VCaP (cell line): Measurements from ENCODE around the gene WWC2.
"Not testable (repeated sequence)": the region's sequence is repeated elsewhere in the genome, so short reads cannot be mapped to it uniquely, and the experiment has no call there.

Source experiments
- H3K27ac ChIP-seq: fragments of 450-650 bp; 2 replicates; pipeline ENCODE4 v1.5.1; 2017
- TF ChIP-seq, protein P1 (sequence below): fragments of 450-650 bp; conservative IDR thresholded peaks from 2 replicates; pipeline ENCODE4 v1.5.1; 2017; ENCODE audit warnings: mild to moderate bottlenecking, moderate library complexity

WWC2 gene

DNA sequence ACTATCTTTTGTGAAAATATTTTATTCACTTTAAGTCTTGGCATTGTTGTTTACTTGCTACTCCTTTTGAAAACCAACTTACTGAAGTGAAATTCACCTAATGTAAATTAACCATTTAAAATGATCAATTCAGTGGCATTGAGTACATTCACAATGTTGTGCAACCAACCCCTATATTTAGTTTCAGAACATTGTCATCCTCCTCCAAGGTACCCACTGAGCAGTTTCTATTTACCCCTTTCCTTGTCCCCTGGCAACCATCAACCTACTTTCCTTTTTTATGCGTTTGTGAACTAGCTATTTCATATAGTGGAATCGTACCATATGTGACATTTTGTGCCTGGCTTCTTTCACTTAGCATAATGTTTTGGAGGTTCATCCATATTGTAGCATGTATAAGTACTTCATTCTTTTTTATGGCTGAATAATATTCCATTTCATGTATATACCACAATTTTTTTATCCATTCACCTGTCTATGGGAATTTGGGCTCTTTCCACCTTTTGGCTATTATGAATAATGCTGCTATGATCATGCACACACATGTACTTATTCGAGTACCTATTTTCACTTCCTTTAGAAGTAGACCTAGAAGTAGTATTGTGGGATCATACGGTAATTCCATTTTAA lies 85.0 kb downstream of the WWC2 start:
- H3K27ac ChIP-seq, result no peak overlapping the region
- TF ChIP-seq, protein P1, sequence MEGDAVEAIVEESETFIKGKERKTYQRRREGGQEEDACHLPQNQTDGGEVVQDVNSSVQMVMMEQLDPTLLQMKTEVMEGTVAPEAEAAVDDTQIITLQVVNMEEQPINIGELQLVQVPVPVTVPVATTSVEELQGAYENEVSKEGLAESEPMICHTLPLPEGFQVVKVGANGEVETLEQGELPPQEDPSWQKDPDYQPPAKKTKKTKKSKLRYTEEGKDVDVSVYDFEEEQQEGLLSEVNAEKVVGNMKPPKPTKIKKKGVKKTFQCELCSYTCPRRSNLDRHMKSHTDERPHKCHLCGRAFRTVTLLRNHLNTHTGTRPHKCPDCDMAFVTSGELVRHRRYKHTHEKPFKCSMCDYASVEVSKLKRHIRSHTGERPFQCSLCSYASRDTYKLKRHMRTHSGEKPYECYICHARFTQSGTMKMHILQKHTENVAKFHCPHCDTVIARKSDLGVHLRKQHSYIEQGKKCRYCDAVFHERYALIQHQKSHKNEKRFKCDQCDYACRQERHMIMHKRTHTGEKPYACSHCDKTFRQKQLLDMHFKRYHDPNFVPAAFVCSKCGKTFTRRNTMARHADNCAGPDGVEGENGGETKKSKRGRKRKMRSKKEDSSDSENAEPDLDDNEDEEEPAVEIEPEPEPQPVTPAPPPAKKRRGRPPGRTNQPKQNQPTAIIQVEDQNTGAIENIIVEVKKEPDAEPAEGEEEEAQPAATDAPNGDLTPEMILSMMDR, result no peak

DNA sequence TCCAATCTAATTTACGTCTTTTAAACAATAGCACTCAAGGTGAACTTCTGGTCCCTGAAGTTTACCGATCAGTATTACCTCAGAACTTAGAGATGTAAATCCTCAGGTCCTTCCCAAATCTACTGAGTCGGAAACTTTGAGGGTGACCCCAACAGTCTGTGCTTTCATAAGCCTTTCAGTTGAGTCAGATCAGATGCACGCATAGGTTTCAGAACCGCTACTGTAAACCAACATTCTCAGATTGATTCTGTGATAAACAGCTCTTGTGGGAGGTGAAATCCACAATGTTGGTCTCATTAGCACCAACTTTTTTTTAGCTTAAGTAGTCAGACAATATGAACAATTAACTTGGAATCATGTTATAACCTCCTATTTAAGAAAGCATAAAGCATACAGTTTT lies 86.0 kb downstream of the WWC2 start:
- TF ChIP-seq, protein P1, result no peak
- no peak overlapping the region for H3K27ac ChIP-seq

DNA sequence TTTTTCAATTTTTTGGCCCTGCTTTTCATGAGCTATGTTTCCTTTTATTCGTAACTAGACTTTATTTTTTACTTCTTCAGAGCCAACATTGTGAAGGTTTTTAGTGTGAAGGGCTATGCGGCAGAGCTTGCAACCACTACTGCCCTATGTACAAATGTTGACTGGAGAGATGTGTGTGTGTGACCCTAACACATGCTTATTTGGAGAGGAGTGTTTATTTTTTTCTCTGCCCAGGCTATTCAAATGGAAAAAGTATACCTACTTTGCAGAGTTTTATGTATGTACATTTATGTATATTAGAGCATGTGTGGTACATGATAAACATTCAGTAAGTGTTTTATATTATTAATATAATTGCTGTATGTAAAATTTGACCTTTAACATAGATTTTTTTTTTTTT lies 86.5 kb downstream of the WWC2 start:
- H3K27ac ChIP-seq, result no peak overlapping the region
- TF ChIP-seq, protein P1, result no peak

DNA sequence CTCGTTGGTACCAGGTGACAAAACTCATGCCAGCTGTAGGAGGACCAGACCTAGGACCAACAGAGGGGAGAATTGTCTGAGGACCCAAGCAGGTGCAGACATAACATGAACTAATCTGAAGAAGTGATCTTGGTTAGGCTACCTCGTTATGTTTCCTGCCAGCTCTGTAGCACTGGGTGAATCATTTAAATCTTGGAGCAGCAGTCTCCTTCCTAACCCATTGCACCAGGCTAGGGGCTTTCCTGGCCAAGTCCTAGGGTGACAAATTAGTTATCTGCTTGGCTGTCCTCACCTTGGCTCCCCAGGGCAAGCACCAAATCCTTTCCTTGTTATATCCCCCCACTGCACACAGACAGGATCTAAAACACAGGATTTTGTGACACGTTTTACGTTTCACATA lies 87.8 kb downstream of the WWC2 start:
- TF ChIP-seq, protein P1, result no peak
- no peak overlapping the region for H3K27ac ChIP-seq

DNA sequence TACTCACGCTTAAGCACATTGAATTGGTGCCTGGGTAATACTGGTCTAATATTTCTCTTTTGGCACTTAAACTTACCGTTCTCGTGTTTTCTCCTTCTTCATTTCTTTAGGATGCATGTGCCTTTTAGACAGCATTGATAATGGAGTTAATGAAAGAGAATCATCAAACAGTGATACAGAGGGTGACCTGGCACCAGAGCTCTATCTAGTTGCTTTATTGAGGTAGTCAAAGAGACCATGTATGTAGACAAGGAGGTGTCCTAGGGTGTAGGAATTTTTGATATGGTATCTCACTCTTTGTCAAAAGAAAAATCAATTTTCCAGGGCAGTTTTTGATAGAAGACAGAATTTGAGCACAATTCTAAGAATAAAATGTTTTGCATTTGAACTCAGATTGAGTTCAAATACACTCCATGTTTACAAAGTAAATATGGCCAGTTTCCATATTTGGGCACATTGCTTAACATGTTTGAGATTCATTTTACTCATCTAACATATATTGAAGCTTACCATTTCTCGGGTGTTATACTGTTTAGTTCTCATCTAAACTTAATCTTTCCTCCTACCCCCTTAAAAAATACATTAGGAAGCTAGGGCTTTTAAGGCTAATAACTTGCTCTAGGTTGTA lies 92.0 kb downstream of the WWC2 start:
- TF ChIP-seq, protein P1, result no peak
- H3K27ac ChIP-seq, result no peak overlapping the region

DNA sequence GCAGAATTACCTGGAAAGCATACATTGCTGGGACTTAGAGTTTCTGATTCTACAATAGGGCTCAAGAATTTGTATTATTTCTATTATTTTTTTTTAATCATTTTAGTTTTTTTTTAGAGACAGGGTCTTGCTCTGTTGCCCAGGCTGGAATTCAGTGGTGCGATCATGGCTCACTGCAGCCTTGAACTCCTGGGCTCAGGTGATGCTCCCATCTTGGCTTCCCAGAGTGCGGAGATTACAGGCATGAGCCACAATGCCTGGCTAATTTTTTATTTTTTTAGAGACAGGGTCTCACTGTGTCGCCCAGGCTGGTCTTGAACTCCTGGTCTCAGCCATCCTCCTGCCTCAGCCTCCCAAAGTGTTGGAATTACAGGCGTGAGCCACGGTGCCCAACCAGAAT lies 92.6 kb downstream of the WWC2 start:
- H3K27ac ChIP-seq, result no peak overlapping the region
- TF ChIP-seq, protein P1, result no peak

DNA sequence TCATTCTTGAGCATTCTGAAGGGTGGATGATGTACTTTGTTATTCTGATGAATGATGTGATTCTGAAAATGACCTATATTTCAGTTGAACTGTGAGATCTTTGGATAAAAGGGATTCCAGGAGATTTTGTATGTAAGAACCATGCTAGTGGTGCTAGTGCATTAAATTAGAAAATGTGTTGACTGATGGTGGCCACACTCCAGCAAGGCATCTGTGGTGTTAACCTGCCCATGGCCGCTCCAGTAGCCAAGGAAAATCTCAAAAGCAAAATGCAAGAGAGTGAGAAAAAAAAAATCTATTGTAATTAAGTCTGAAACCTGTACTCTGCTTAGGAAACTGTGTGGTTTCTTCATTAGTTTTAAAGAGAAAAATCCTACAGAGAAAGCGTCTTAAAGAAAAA lies 93.5 kb downstream of the WWC2 start:
- TF ChIP-seq, protein P1, result no peak
- no peak overlapping the region for H3K27ac ChIP-seq

DNA sequence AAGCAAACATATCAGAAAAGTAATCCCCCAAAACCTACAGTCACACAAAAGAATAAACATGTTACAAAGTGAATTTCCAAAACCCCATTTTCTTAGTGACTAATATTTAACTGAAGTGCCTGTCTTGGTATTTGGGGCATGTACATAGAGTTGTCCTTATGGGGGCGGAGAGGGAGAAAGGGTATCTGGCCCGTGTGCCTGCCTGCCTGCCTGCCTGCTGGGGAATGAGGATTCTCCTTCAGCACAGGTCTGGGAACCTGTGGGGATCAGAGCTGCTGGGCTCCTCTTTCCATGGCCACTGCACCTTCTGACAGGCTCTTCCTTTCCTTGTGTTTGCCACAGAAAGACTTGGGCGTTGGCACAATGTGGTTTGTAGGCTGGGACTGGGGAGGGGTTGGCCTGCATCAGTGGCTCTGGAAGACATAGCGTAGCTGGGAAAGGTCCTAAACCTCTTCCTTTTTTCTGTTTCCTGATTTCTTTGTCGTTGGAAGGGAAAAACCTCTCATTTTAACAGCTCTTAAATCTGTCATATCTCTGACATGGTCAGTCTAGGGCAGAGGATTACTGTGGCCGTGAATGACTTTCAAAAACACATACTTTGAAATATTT lies 94.8 kb downstream of the WWC2 start:
- not testable (repeated sequence) for H3K27ac ChIP-seq
